Measurements from ENCODE around the gene RPS27L.

The RPS27L gene

GRCh38 chr15:63169788-63170187, 12.5 kb upstream of the RPS27L start:
- Histone ChIP-seq H3K9ac (ENCODE audit: low read depth, low read length) (no peak overlapping the region), H3K9me3 (ENCODE audit: control insufficient read depth, insufficient read depth, low read length) (no peaks in the 10 kb centered on the region), H3K36me3 (ENCODE audit: insufficient read depth, low read length) (no peaks in the 10 kb centered on the region), H3K4me1 (ENCODE audit: insufficient read depth, low read length) (peaks cover 8% of the 10 kb centered on the region)

- Histone ChIP-seq H3K36me3 (ENCODE audit: insufficient read depth, low read length) (no peaks in the 10 kb centered on the region), H3K4me1 (ENCODE audit: insufficient read depth, low read length) (no peaks in the 10 kb centered on the region), H3K9ac (ENCODE audit: low read depth, low read length) (no peak overlapping the region), H3K9me3 (ENCODE audit: control insufficient read depth, insufficient read depth, low read length) (no peaks in the 10 kb centered on the region)
Observed at GRCh38 chr15:63166219-63166618, 8.9 kb upstream of the RPS27L start.

- H3K9ac ChIP-seq (ENCODE audit: low read depth, low read length) = no peak overlapping the region
- H3K36me3 ChIP-seq (ENCODE audit: insufficient read depth, low read length) = no peaks in the 10 kb centered on the region
- no peaks in the 10 kb centered on the region for H3K9me3 ChIP-seq (ENCODE audit: control insufficient read depth, insufficient read depth, low read length)
- no peaks in the 10 kb centered on the region for H3K4me1 ChIP-seq (ENCODE audit: insufficient read depth, low read length)
Observed at GRCh38 chr15:63165166-63165859, 8.0 kb upstream of the RPS27L start.

GRCh38 chr15:63163217-63163616, 5.9 kb upstream of the RPS27L start:
- Histone ChIP-seq H3K36me3 (ENCODE audit: insufficient read depth, low read length) (no peaks in the 10 kb centered on the region), H3K4me1 (ENCODE audit: insufficient read depth, low read length) (no peaks in the 10 kb centered on the region), H3K9ac (ENCODE audit: low read depth, low read length) (no peak overlapping the region), H3K9me3 (ENCODE audit: control insufficient read depth, insufficient read depth, low read length) (no peaks in the 10 kb centered on the region)

- Histone ChIP-seq H3K36me3 (ENCODE audit: insufficient read depth, low read length) (no peaks in the 10 kb centered on the region), H3K9me3 (ENCODE audit: control insufficient read depth, insufficient read depth, low read length) (no peaks in the 10 kb centered on the region), H3K9ac (ENCODE audit: low read depth, low read length) (no peak overlapping the region), H3K4me1 (ENCODE audit: insufficient read depth, low read length) (no peaks in the 10 kb centered on the region)
Observed at GRCh38 chr15:63160638-63161037, 3.4 kb upstream of the RPS27L start.

GRCh38 chr15:63157891-63158431, 684 bp upstream of the RPS27L start:
- Histone ChIP-seq H3K9ac (ENCODE audit: low read depth, low read length) (peak overlapping the region; percentile 76), H3K9me3 (ENCODE audit: control insufficient read depth, insufficient read depth, low read length) (no peaks in the 10 kb centered on the region), H3K36me3 (ENCODE audit: insufficient read depth, low read length) (peaks cover 5% of the 10 kb centered on the region), H3K4me1 (ENCODE audit: insufficient read depth, low read length) (no peaks in the 10 kb centered on the region)

- Histone ChIP-seq H3K9me3 (ENCODE audit: control insufficient read depth, insufficient read depth, low read length) (no peaks in the 10 kb centered on the region), H3K36me3 (ENCODE audit: insufficient read depth, low read length) (peaks cover 9% of the 10 kb centered on the region), H3K4me1 (ENCODE audit: insufficient read depth, low read length) (no peaks in the 10 kb centered on the region), H3K9ac (ENCODE audit: low read depth, low read length) (peak overlapping the region; percentile 76)
Observed at GRCh38 chr15:63156755-63157117, 541 bp downstream of the RPS27L start.

GRCh38 chr15:63156086-63156710, 1.1 kb downstream of the RPS27L start:
- Histone ChIP-seq H3K4me1 (ENCODE audit: insufficient read depth, low read length) (no peaks in the 10 kb centered on the region), H3K36me3 (ENCODE audit: insufficient read depth, low read length) (peaks cover 12% of the 10 kb centered on the region), H3K9ac (ENCODE audit: low read depth, low read length) (peak overlapping the region; percentile 76), H3K9me3 (ENCODE audit: control insufficient read depth, insufficient read depth, low read length) (no peaks in the 10 kb centered on the region)

- Histone ChIP-seq H3K4me1 (ENCODE audit: insufficient read depth, low read length) (no peaks in the 10 kb centered on the region), H3K36me3 (ENCODE audit: insufficient read depth, low read length) (peaks cover 12% of the 10 kb centered on the region), H3K9me3 (ENCODE audit: control insufficient read depth, insufficient read depth, low read length) (no peaks in the 10 kb centered on the region), H3K9ac (ENCODE audit: low read depth, low read length) (no peak overlapping the region; the same call in 1 of the 2 replicates)
Observed at GRCh38 chr15:63155486-63155885, 1.8 kb downstream of the RPS27L start.

GRCh38 chr15:63151665-63152064, 5.6 kb downstream of the RPS27L start:
- H3K4me1 ChIP-seq (ENCODE audit: insufficient read depth, low read length) = no peaks in the 10 kb centered on the region

GRCh38 chr15:63146684-63147083, 10.6 kb downstream of the RPS27L start:
- no peak overlapping the region for H3K9ac ChIP-seq (ENCODE audit: low read depth, low read length)
- peaks cover 3% of the 10 kb centered on the region for H3K36me3 ChIP-seq (ENCODE audit: insufficient read depth, low read length)
- no peaks in the 10 kb centered on the region for H3K9me3 ChIP-seq (ENCODE audit: control insufficient read depth, insufficient read depth, low read length)
- H3K4me1 ChIP-seq (ENCODE audit: insufficient read depth, low read length) = no peaks in the 10 kb centered on the region

More at GRCh38 chr15:63151665-63152064, 5.6 kb downstream of the RPS27L start:
- peaks cover 12% of the 10 kb centered on the region for H3K36me3 ChIP-seq (ENCODE audit: insufficient read depth, low read length)
- no peak overlapping the region for H3K9ac ChIP-seq (ENCODE audit: low read depth, low read length)
- no peaks in the 10 kb centered on the region for H3K9me3 ChIP-seq (ENCODE audit: control insufficient read depth, insufficient read depth, low read length)

GRCh38 chr15:63145426-63145825, 11.9 kb downstream of the RPS27L start:
- Histone ChIP-seq H3K9me3 (ENCODE audit: control insufficient read depth, insufficient read depth, low read length) (no peaks in the 10 kb centered on the region), H3K36me3 (ENCODE audit: insufficient read depth, low read length) (no peaks in the 10 kb centered on the region), H3K9ac (ENCODE audit: low read depth, low read length) (no peak overlapping the region), H3K4me1 (ENCODE audit: insufficient read depth, low read length) (no peaks in the 10 kb centered on the region)

- H3K9me3 ChIP-seq (ENCODE audit: control insufficient read depth, insufficient read depth, low read length) = no peaks in the 10 kb centered on the region
- no peaks in the 10 kb centered on the region for H3K36me3 ChIP-seq (ENCODE audit: insufficient read depth, low read length)
- H3K9ac ChIP-seq (ENCODE audit: low read depth, low read length) = no peak overlapping the region
- no peaks in the 10 kb centered on the region for H3K4me1 ChIP-seq (ENCODE audit: insufficient read depth, low read length)
Observed at GRCh38 chr15:63140936-63141335, 16.3 kb downstream of the RPS27L start.

GRCh38 chr15:63136742-63137141, 20.5 kb downstream of the RPS27L start:
- Histone ChIP-seq H3K4me1 (ENCODE audit: insufficient read depth, low read length) (no peaks in the 10 kb centered on the region), H3K36me3 (ENCODE audit: insufficient read depth, low read length) (no peaks in the 10 kb centered on the region), H3K9me3 (ENCODE audit: control insufficient read depth, insufficient read depth, low read length) (no peaks in the 10 kb centered on the region), H3K9ac (ENCODE audit: low read depth, low read length) (no peak overlapping the region)

GRCh38 chr15:63135804-63136203, 21.5 kb downstream of the RPS27L start:
- Histone ChIP-seq H3K9me3 (ENCODE audit: control insufficient read depth, insufficient read depth, low read length) (no peaks in the 10 kb centered on the region), H3K36me3 (ENCODE audit: insufficient read depth, low read length) (no peaks in the 10 kb centered on the region), H3K9ac (ENCODE audit: low read depth, low read length) (no peak overlapping the region), H3K4me1 (ENCODE audit: insufficient read depth, low read length) (no peaks in the 10 kb centered on the region)
